Embryonic facial prominence (tissue), 1 donor: ENCODE measurements around the gene HRAS.
A peak's percentile ranks its signal among the peaks of the same experiment; 100 is the strongest.

Experiments used
- DNase-seq: peaks from one replicate; pipeline ENCODE4 v3.0.0-alpha.2; 2016; ENCODE audit errors: extremely low spot score

Gene HRAS

DNA sequence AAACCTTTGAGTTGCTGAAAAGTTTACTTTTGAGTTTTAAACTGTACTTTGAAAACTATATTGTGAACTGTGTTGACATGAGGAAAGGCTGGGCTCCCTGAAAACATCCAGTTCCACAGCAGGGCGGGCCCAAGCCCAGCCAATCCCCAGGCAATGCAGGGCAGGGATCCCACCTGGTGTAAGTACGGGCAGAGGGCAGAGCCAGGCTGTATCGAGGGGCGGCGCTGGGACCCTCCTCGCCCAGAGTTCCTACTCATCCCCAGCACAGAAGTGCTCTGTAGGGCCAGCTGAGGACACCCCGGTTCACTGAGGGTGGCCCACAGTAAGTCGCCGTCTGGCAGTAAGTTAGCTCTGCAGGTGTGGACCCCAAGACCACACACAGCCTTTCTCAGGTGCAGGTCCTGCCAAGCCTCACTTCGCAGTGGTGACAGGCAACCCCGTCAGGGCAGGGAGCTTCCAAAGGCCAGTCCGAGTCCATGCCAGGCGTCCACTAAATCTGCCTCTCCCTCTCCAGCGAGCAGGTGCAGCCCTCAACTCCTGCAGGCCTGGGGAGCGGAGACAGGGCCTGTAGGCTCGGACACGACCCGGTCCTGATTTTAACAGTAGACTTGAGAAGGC is 31.7 kb upstream of the HRAS start:
- DNase-seq: no peak

DNA sequence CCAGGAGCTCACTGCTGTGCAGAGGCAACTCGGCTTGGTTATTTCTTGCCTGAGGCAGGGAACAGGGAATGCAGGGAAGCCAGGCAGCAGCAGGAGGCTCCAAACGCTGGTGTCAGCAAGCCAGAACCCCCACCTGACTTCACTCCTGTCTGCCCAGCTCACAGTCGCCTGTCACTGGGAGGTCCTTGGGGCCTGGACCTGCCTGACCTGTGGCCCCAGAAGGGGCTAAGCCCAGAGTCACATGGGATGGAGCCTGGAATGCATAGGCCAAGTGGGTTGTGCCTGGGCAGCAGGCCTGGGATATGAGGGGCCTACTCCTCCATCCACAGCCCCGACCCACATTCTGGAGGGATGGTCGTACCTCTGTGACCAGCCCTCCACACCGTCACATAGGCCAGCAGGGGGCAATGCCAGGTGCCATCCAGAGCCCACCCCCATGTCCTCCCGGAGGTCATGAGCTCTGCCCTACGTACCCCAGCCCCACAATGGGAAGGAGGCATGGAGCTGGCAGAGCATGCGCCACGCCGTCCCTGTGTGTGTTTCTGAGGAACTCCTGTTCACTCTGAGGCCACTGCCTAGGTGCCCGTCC is 30.6 kb upstream of the HRAS start:
- DNase-seq: no peak

DNA sequence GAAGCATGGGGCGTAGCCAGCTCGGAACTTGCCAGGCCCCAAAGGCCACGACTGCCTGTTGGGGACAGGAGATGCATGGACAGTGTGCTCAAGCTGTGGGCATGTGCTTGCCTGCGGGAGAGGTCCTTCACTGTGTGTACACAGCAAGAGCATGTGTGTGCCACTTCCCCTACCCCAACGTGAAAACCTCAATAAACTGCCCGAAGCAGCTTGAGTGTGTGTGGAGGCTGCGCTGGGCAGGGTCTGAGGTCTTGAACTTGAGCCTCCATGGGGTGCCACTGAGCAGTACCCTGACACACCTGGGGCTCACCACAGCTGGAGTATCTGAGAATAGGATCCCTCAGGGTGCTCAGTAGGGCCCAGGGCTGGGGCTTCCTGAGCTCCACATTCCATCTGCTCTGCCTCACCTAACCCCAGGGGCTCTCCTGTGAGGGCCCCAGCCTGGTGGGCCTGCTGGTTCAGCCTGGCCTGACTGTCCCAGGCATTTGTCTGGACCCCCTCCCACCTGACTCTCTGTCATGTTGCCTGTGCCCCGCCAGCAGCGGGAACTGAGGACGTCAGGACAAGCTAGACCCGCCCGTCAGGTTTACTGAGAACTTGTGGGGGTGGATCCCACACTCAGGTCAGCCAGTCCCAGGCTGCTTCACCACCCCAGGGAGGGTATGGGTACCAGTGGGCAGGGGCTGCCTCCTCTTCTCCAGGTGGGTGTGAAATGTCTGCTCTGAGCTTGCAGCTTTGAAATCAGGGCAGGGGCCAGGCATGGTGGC is 28.6 kb upstream of the HRAS start:
- no peak for DNase-seq

DNA sequence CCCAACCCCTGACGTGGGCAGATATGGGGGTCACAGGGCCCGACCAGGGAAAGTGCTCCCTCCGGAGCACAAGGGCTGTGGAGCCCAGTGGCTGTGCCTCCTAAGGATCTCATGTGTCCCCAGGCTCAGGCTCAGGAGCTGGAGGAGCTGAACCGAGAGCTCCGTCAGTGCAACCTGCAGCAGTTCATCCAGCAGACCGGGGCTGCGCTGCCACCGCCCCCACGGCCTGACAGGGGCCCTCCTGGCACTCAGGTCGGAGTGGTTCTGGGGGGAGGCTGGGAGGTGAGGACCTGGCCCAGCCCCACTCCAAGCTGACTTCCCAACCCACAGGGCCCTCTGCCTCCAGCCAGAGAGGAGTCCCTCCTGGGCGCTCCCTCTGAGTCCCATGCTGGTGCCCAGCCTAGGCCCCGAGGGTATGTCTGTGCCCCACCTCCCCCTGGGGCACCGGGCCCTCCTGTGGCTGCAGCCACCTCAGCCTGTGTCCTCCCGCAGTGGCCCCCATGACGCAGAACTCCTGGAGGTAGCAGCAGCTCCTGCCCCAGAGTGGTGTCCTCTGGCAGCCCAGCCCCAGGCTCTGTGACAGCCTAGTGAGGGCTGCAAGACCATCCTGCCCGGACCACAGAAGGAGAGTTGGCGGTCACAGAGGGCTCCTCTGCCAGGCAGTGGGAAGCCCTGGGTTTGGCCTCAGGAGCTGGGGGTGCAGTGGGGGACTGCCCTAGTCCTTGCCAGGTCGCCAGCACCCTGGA is 27.9 kb upstream of the HRAS start:
- DNase-seq: no peak

DNA sequence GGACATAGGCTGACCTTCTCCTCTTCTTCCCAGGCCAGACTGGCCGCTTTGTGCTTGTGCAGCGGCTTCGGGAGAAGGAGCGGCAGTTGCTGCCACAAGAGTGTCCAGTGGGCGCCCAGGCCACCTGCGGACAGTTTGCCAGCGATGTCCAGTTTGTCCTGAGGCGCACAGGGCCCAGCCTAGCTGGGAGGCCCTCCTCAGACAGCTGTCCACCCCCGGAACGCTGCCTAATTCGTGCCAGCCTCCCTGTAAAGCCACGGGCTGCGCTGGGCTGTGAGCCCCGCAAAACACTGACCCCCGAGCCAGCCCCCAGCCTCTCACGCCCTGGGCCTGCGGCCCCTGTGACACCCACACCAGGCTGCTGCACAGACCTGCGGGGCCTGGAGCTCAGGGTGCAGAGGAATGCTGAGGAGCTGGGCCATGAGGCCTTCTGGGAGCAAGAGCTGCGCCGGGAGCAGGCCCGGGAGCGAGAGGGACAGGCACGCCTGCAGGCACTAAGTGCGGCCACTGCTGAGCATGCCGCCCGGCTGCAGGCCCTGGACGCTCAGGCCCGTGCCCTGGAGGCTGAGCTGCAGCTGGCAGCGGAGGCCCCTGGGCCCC is 26.8 kb upstream of the HRAS start:
- DNase-seq: no peak

DNA sequence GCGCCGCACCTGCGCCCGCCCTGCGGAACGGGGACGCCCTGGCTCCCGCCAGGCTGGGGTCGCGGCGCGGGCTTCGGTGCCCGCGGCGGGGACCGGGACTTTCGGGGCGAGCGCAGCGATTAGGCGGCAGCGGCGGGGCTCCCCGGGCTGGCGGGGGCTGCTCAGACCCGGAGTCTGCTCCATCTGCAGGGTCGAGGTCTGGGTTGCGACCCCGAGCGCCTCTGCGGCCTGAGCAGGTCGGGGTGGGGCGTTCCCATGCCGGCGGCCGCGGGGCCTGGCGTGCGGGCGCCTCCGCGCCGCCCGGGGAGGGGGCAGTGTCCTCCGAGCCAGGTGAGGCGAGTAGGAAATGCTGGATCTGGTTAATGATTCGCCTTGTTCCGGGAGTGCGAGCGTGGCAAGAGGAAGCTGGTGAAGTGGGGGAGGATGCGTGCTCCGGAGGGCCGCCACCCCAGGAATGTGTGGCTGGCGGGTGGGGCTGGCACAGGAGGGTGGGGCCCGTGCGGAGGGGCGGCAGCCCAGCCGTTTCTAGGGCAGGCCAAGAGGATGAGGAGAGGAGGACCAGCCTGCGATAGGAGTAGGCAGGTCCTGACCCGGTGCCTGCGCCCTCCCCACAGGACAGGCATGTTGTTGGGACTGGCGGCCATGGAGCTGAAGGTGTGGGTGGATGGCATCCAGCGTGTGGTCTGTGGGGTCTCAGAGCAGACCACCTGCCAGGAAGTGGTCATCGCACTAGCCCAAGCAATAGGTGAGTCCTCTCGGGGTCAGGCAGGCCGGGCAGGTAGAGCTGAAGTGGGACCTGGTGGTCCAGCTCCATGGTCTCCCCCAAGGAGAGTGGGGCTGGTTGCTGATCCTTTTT is 26.0 kb upstream of the HRAS start:
- DNase-seq: no peak

DNA sequence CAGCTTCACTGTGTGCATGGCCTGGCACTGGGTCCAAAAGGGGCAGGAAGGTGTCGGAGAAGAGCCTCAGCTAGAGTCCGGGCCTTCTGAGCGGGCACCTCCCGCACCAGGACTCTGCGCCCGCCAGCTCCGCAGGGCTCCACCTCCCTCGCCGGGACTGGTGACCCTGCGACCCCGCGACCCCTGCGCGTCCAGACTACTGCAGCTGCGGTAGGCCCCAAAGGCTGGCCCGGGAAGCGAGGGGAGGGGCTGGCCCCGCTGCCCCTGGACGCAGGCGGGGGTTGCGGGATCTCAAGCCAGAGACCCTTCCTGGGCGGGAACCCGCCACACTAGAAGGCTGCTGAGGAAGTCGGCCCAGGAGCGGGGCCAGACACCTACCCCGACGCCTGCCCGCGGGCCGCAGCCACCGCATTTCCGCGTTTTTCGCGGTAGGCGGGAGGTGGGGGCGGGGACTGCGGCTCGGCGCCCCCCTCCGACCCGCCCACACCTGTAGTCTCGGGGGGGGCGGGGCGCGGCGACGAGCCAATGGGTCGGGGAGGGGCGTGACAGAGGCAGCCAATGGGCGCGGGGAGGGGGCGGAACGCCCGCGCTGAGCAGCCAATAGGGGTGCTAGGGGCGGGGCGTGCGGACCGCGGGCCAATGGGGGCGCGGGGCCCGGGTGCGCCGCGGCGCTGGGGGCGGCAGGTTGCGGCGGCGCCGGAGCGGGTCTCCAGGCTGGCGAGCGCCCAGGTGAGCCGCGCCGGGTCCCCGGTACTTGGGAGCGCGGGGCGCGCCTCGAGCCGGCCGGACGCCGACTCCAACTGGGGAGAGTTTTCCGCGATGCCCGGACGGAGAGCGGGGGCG is 25.1 kb upstream of the HRAS start, which contains the start of the genes LMNTD2 and RASSF7:
Gene LMNTD2 (minus strand): TSS at position 434 of the 843 bp plus-strand sequence. CDS start 22 bp downstream, at position 412.
Gene RASSF7 (plus strand): TSS at position 666 of the 843 bp plus-strand sequence. CDS start 799 bp downstream, outside the sequence.
- DNase-seq: peak; percentile 78

DNA sequence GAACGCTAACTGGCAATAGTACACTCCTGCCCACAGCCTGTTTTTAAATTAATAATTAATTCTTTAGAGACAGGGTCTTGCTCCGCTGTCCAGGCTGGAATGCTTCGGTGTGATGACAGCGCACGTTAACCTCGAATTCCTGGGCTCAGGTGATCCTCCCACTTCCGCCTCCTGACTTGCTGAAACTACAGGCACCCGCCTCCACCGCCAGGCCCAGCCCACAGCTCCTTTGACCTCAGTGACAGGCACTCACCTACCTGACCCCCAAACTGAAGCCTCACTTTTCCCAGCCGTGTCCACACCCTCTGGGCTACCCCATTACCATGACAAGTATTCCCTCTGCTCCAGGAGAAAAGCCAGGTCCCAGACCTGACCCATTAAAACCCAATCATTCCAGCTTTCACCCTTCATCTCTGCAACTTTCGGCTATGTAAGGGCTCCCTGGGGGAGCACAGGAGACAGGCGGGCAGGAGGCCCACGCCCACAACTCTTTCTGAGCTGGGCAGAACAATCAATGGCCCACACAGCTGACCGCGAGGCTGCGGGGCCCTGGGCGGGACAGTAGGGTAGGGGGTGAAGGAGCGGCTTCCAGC is 24.4 kb upstream of the HRAS start:
- DNase-seq: no peak

DNA sequence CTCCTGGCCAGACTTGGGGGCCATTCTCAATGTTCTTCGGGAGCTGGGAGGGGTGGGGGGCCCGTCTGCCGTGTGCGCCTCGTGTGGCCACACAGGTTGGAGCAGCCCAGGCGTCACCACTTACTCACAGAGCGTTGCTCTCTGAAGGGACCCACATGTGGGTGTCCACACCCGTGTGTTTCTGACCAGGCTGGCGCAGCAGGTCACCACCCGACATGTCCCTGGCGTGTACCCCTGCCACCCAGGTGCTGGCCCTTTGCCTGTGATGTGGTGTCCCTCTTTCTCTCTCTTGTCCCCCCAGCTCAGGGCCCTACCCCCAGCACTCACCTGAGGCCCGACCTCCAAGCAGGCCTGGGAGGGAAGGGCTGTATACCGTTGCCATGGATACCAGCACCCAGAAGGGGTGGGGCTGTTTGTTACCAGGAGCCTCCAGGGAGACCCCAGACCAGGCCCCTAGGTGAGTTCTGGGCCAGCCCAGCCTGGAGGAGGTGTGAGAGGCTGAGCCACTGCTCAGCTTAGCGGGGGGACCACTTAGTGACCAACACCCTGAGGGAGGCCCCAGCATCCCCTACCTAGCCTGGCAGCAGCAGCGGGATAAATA is 23.7 kb upstream of the HRAS start:
- DNase-seq: no peak

DNA sequence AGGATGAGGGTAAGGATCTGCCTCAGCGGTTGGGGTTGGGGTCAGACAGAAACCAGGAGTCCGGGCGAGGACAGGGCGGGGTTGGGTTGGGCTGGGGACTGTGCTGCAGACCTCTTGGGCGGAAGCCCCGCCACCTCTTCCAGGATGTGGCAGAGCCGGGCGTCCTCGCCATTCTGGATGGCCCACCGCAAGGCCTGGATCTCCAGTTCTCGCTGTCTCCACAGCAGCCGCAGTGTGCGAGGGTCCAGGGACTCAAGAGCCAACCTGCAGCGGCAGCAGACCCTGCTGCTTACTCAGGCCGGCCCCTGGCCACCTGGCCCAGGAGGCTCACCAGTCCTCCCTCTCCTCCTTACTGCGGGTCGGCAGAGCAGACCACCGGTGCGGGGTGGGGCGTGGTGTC is 23.1 kb upstream of the HRAS start:
- no peak for DNase-seq

DNA sequence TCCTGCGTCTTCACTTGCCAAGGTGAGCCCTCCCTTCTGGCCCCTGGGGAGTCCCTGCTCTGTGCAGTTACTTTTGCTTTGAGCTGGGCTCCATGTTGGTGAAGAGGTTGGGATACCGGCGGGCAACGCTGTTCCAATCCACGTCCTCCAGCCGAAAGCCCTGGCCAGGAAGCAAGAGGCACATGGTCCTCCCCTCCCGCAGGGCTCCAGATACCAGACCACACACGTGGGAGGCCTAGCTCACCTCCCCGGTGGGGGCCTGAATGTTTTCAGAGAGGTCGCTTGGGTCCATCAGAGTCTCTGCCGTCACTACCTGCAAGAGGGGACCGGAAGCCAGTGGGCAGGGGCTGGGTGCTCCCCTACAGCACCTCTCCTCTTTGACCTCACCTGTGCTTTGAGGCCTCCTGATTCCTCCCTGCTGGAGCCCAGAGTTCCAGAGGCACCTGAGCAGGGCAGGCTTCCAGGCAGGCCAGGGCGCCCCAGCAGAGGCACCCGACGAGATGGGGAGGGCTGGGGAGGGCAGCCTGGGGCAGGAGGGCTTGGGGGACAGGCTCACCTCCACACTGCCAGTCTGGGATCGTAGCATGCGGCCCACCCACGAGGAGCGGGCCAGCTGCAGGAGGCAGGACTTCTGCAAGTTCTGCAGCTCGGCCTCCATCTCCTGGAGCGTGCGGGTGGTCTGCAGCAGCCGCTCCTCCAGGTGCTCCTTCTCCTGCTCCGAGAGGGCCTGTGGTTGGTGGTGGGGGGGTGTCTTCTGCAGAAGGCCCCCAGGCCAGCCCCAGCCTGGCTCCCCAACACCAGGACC is 22.2 kb upstream of the HRAS start:
- DNase-seq: no peak

DNA sequence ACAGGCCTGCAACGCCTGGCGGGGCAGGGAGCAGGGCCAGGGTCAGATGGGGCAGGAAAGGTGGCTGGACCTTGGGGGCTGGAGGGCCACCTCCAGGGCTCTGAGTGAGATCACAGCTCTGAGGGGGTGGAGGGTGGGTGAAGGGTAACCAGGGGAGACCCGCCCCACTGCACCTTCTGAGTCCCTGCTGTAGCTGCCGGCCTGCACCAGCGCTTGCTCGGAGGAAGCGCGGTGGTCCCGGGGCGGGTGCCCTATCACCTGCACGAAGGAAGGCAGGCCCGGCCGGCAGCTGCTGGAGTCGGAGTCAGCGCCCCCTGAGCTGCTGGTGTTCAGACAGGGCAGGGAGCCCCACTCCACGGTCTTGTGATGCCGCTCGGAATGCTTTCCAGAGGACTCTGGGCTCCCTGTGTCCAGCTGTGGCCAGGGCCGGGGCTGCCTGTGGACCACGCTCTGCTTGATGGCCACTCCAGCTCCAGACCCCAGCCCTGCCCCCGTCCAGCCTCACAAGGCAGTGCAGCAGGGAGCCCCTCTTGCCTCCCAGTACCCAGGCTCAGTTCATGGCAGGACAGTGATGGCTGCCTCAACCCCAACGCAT is 21.4 kb upstream of the HRAS start:
- DNase-seq: no peak

DNA sequence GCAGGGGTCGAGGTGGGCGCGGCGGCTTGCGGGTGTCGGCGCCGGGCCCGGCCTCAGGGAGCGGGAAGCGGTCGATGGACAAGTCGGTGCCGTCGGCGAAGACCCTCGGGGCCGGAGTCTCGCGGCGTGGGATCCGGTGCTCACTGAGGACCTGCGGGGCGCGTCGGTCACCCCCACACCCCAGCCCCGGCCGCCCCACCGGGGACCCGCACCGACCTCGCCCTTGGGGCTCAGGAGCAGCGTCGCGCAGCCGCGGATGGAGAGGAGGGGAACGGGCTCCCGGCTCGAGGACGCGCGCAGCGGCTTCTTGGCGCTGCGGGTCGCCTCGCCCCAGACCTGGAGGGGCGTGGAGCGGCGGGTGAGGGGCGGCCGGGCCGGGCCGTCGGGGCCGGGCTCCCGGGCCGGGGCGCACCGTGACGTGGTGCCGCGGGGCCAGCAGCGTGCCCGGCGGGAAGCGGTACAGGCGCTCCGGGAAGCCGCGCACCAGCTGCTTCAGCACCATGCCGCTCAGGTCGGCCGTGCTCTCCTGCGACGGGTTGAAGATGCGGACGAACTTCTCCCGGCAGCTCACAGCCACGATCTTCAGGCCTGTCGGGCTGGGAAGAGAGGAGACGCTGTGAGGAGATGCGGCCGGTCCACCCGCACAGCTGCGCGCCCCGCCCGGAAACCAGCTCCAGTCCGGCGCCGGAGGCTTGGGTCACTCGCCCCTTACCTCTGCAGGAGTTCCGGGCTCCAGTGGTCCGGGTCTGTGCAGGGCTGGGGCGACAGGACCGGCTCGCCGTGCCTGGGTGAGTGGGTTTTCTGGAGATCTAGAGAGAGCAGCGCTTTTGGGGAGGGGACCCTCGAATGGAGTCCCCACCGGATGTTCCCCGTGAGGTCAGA is 20.6 kb upstream of the HRAS start:
- DNase-seq: no peak

DNA sequence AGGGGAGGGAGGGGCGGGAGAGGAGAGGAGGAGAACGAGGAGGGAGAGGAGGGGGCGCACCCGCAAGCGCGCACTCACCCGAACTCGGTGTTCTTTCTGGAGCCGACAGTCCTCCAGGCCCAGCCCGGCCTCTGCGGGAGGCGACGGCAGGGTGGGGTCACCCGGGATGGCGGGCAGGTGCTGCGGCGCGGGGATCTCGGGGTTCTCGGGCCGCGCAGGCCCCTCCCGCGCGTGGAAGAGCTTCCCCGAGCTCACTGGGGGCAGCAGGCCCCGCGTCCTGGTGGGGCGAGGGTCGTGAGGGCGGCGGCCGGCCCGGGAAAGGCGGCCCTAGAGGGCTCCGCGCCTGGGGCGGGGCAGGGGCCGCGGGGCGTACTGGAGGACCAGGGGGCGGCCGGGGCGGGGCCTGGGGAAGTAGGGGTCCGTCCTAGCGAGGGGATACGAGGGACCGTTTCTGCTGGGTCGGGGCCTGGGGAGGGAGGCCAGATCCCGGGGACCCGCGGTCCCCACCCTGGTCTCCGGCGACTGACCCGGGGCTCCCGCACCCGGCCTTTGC is 19.9 kb upstream of the HRAS start:
- DNase-seq: no peak

DNA sequence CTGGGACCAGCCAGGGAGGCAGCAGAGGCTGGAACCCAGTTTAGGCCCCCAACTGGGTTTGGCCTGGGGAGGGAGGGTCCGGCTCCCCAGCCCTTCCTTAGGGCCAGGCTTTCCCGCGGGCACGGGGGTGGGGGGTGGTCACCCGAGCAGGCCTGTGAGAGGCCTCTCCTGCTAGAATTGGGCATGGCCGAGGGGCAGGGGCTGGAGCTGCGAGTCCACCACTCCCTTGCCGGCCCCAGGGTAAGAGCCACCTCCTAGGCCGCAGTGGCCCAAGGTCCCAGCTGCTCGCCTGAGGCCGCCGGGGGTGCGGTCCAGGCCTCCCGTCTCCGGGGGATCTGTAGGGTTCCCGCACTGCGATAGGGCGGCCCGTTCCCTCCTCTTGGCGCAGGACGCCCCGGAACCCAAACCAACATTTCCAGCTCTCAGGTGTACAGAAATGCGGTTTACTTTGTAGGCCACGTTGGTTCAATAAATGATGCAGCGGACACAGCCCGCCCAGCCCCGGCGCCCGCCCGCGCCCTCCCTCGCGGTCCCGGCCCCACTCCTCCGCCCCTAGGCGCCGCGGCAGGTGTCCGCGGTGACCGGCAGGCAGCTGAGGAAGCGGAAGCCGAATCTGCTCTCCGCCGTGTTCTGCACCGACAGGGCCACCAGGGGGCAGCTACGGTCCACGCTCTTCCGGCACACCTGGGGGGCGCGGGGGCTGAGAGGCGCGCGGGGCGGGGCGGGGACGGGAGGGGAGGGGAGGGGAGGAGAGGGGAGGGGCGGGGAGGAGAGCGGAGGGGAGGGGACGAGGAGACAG is 19.3 kb upstream of the HRAS start:
- DNase-seq: no peak

DNA sequence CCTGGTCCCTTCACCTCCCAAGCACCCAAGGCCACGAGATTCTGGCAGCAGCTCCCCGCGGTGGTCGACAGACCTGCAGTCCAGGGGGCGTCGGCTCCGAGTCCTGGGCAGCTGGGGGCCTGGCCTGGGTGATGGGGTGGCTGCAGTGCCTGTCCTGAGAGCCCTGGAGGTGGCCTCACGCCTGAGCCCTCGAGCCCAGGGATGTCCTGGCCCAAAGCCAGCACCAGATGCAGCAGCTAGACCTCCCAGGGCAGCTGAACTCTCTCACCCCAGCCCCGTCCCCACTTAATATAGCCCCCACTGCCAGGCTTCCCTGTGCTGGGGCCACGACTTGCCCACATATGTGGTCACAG is 18.6 kb upstream of the HRAS start:
- DNase-seq: no peak
